IPS DF 6.9 (cell line): ENCODE measurements around the gene TMEM222.
"Not testable (repeated sequence)": the region's sequence is repeated elsewhere in the genome, so short reads cannot be mapped to it uniquely, and the experiment has no call there.

ENCODE experiments used
- DNase-seq: peaks from one replicate; pipeline ENCODE4 v3.0.0-alpha.2; 2013; ENCODE audit warnings: low read depth, low spot score
- H3K27ac ChIP-seq: one replicate; pipeline ENCODE4 v1.5.1; 2013; ENCODE audit warnings: low read length, control low read depth
- H3K27me3 ChIP-seq: 2 replicates; pipeline ENCODE4 v1.6.1; 2013; ENCODE audit warnings: mild to moderate bottlenecking, low read length; ENCODE audit not compliant: control insufficient read depth, insufficient read depth
- H3K36me3 ChIP-seq: 2 replicates; pipeline ENCODE4 v1.6.1; 2013; ENCODE audit warnings: low read length; ENCODE audit not compliant: control insufficient read depth, insufficient read depth
- H3K4me1 ChIP-seq: 2 replicates; pipeline ENCODE4 v1.6.1; 2013; ENCODE audit warnings: low read length; ENCODE audit not compliant: control insufficient read depth, insufficient read depth
- H3K4me3 ChIP-seq: 2 replicates; pipeline ENCODE4 v1.5.1; 2013; ENCODE audit warnings: mild to moderate bottlenecking, low read length
- H3K9me3 ChIP-seq: 2 replicates; pipeline ENCODE4 v1.6.1; 2013; ENCODE audit warnings: low read length, inconsistent platforms; ENCODE audit not compliant: control insufficient read depth, insufficient read depth
- WGBS: extraction: QIAGEN DNeasy Blood & Tissue Kit; methylation state at CpG from one replicate; pipeline ENCODE4 v1.1.7; 2013; ENCODE audit warnings: mixed read lengths, missing lambda C conversion rate; ENCODE audit not compliant: insufficient read length, insufficient coverage; 5-methylcytosine and 5-hydroxymethylcytosine counted together

The TMEM222 gene

GRCh38 chr1:27321813-27322568 is at the start of gene TMEM222:
TMEM222 (plus strand) TSS chr1:27322163; CDS start chr1:27322198, 35 bp downstream.
- peaks cover 9% of the 10 kb centered on the region; the same call in 1 of the 2 replicates for H3K36me3 ChIP-seq
- H3K27ac ChIP-seq = no peak within 1 kb of the TSS
- H3K9me3 ChIP-seq = no peaks in the 10 kb centered on the region
- peak within 1 kb of the TSS; percentile 93 for H3K4me3 ChIP-seq
- no peaks in the 10 kb centered on the region for H3K4me1 ChIP-seq
- DNase-seq = no peak
- no peaks in the 10 kb centered on the region for H3K27me3 ChIP-seq
- WGBS = no CpG with 5 or more reads among the region's 67 CpGs

GRCh38 chr1:27274204-27274603 is 47.8 kb upstream of the TMEM222 start:
- H3K4me3 ChIP-seq = no peak overlapping the region
- no peak overlapping the region for H3K27ac ChIP-seq
- no peaks in the 10 kb centered on the region for H3K27me3 ChIP-seq
- H3K36me3 ChIP-seq = no peaks in the 10 kb centered on the region
- H3K4me1 ChIP-seq = no peaks in the 10 kb centered on the region
- H3K9me3 ChIP-seq = no peaks in the 10 kb centered on the region
- WGBS = no CpG with 5 or more reads among the region's 1 CpG
- DNase-seq = no peak

- WGBS = no CpG with 5 or more reads among the region's 3 CpGs
- H3K27ac ChIP-seq = no peak overlapping the region
- no peak for DNase-seq
- no peaks in the 10 kb centered on the region for H3K4me1 ChIP-seq
- no peak overlapping the region for H3K4me3 ChIP-seq
- no peaks in the 10 kb centered on the region for H3K36me3 ChIP-seq
- no peaks in the 10 kb centered on the region for H3K9me3 ChIP-seq
- no peaks in the 10 kb centered on the region for H3K27me3 ChIP-seq
These were observed 46.3 kb upstream of the TMEM222 start for GRCh38 chr1:27275696-27276095.

GRCh38 chr1:27284425-27285273 is 37.3 kb upstream of the TMEM222 start:
- Histone ChIP-seq H3K27me3 (no peaks in the 10 kb centered on the region), H3K4me1 (no peaks in the 10 kb centered on the region), H3K27ac (no peak overlapping the region), H3K9me3 (no peaks in the 10 kb centered on the region), H3K4me3 (no peak overlapping the region), H3K36me3 (peaks cover 7% of the 10 kb centered on the region; the same call in 1 of the 2 replicates)
- WGBS = no CpG with 5 or more reads among the region's 11 CpGs
- DNase-seq = peak; percentile 45

GRCh38 chr1:27285274-27285660 is 36.7 kb upstream of the TMEM222 start:
- Histone ChIP-seq H3K4me1 (no peaks in the 10 kb centered on the region), H3K27me3 (no peaks in the 10 kb centered on the region), H3K4me3 (no peak overlapping the region), H3K9me3 (no peaks in the 10 kb centered on the region), H3K36me3 (peaks cover 7% of the 10 kb centered on the region; the same call in 1 of the 2 replicates), H3K27ac (no peak overlapping the region)
- WGBS = 100% methylated on average over 1 of the region's 2 CpGs
- no peak for DNase-seq

- H3K9me3 ChIP-seq, H3K27ac ChIP-seq, H3K4me1 ChIP-seq, DNase-seq, H3K27me3 ChIP-seq, H3K36me3 ChIP-seq, H3K4me3 ChIP-seq: not testable (repeated sequence)
- WGBS = no CpG with 5 or more reads among the region's 7 CpGs
These were observed 36.1 kb upstream of the TMEM222 start for GRCh38 chr1:27285821-27286220.

GRCh38 chr1:27289125-27289524 is 32.8 kb upstream of the TMEM222 start:
- not testable (repeated sequence) for H3K4me3 ChIP-seq, H3K27me3 ChIP-seq, H3K27ac ChIP-seq, H3K9me3 ChIP-seq, H3K36me3 ChIP-seq, DNase-seq, H3K4me1 ChIP-seq
- WGBS = no CpG with 5 or more reads among the region's 29 CpGs

GRCh38 chr1:27290581-27290980 is 31.4 kb upstream of the TMEM222 start:
- Histone ChIP-seq H3K27ac (no peak overlapping the region), H3K4me3 (no peak overlapping the region), H3K27me3 (no peaks in the 10 kb centered on the region), H3K4me1 (no peaks in the 10 kb centered on the region), H3K9me3 (no peaks in the 10 kb centered on the region), H3K36me3 (peaks cover 7% of the 10 kb centered on the region; the same call in 1 of the 2 replicates)
- DNase-seq = no peak
- WGBS = no CpG with 5 or more reads among the region's 3 CpGs

- no peak overlapping the region for H3K4me3 ChIP-seq
- no peak overlapping the region for H3K27ac ChIP-seq
- H3K9me3 ChIP-seq = no peaks in the 10 kb centered on the region
- WGBS = no CpG with 5 or more reads among the region's 5 CpGs
- DNase-seq = no peak
- no peaks in the 10 kb centered on the region for H3K27me3 ChIP-seq
- peaks cover 7% of the 10 kb centered on the region; the same call in 1 of the 2 replicates for H3K36me3 ChIP-seq
- H3K4me1 ChIP-seq = no peaks in the 10 kb centered on the region
These were observed 29.9 kb upstream of the TMEM222 start for GRCh38 chr1:27292106-27292505.

- WGBS = no CpG with 5 or more reads among the region's 8 CpGs
These were observed 28.0 kb upstream of the TMEM222 start for GRCh38 chr1:27293915-27294314.

More at GRCh38 chr1:27293915-27294314, 28.0 kb upstream of the TMEM222 start:
- Histone ChIP-seq H3K4me1 (no peaks in the 10 kb centered on the region; the same call in 1 of the 2 replicates), H3K27me3 (no peaks in the 10 kb centered on the region), H3K4me3 (no peak overlapping the region), H3K27ac (no peak overlapping the region), H3K36me3 (no peaks in the 10 kb centered on the region), H3K9me3 (no peaks in the 10 kb centered on the region)
- no peak for DNase-seq
